ENCODE data around the gene HSPA1L.
"Not testable (repeated sequence)": the region's sequence is repeated elsewhere in the genome, so short reads cannot be mapped to it uniquely, and the experiment has no call there.

HSPA1L gene

GRCh38 chr6:31811645-31812044 lies 3.4 kb downstream of the HSPA1L start:
- no peak for TF ChIP-seq ISL1 (CRISPR knock-in tag; IDR thresholded peaks at IDR 0.05)
- TF ChIP-seq GLIS3 (CRISPR knock-in tag; IDR thresholded peaks at IDR 0.05), result no peak
- TF ChIP-seq ESRRG (CRISPR knock-in tag; IDR thresholded peaks at IDR 0.05), result no peak
- TF ChIP-seq ZFP30 (CRISPR knock-in tag; IDR thresholded peaks at IDR 0.05), result no peak
- TF ChIP-seq ZC3H10 (CRISPR knock-in tag; IDR thresholded peaks at IDR 0.05), result no peak
- TF ChIP-seq ARNTL (CRISPR knock-in tag; IDR thresholded peaks at IDR 0.05; ENCODE audit: borderline replicate concordance, low read depth), result no peak
- TF ChIP-seq SNAI2 (CRISPR knock-in tag; IDR thresholded peaks at IDR 0.05), result no peak
- TF ChIP-seq TOX (CRISPR knock-in tag; IDR thresholded peaks at IDR 0.05; ENCODE audit: borderline replicate concordance), result no peak
- TF ChIP-seq RARB (CRISPR knock-in tag; IDR thresholded peaks at IDR 0.05), result no peak
- no peak for TF ChIP-seq CSRNP3 (CRISPR knock-in tag; IDR thresholded peaks at IDR 0.05)
- no peak for TF ChIP-seq ZNF565 (CRISPR knock-in tag; conservative IDR thresholded peaks at IDR 0.05; ENCODE audit: low read depth)
- no peak for TF ChIP-seq ZFP3 (CRISPR knock-in tag; IDR thresholded peaks at IDR 0.05)
- TF ChIP-seq CSDC2 (CRISPR knock-in tag; IDR thresholded peaks at IDR 0.05), result no peak
- TF ChIP-seq ZNF70 (CRISPR knock-in tag; IDR thresholded peaks at IDR 0.05), result no peak
- no peak for ATAC-seq

DNA sequence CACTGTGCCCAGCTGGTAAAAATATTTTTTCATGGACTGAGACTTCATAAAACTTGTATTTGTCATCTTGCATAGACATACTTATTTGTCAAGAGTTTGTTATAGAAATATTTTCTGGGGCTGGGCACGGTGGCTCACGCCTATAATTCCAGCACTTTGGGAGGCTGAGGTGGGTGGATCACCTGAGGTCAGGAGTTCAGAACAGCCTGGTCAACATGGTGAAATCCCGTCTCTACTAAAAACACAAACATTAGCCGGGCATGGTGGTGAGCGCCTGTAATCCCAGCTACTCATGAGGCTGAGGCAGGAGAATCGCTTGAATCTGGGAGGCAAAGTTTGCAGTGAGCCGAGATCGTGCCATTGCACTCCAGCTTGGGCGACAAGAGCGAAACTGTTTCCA lies 6.5 kb downstream of the HSPA1L start:
- ATAC-seq, result not testable (repeated sequence)

- peak; percentile 99 for ATAC-seq
- no peak for TF ChIP-seq ZFP3 (CRISPR knock-in tag; IDR thresholded peaks at IDR 0.05)
- TF ChIP-seq POU6F1 (CRISPR knock-in tag; IDR thresholded peaks at IDR 0.05; ENCODE audit: borderline replicate concordance, low read depth), result no peak
- no peak for TF ChIP-seq TCF4 (CRISPR knock-in tag; IDR thresholded peaks at IDR 0.05; ENCODE audit: borderline replicate concordance)
- no peak for TF ChIP-seq ESRRG (CRISPR knock-in tag; IDR thresholded peaks at IDR 0.05)
- no peak for TF ChIP-seq SNAI2 (CRISPR knock-in tag; IDR thresholded peaks at IDR 0.05)
- no peak for TF ChIP-seq CSDC2 (CRISPR knock-in tag; IDR thresholded peaks at IDR 0.05)
- no peak for TF ChIP-seq OSR1 (CRISPR knock-in tag; IDR thresholded peaks at IDR 0.05)
- TF ChIP-seq BACH2 (CRISPR knock-in tag; IDR thresholded peaks at IDR 0.05; ENCODE audit: borderline replicate concordance), result no peak
- no peak for TF ChIP-seq ARNTL (CRISPR knock-in tag; IDR thresholded peaks at IDR 0.05; ENCODE audit: borderline replicate concordance, low read depth)
- no peak for TF ChIP-seq ZNF565 (CRISPR knock-in tag; conservative IDR thresholded peaks at IDR 0.05; ENCODE audit: low read depth)
- TF ChIP-seq TOX (CRISPR knock-in tag; IDR thresholded peaks at IDR 0.05; ENCODE audit: borderline replicate concordance), result no peak
- no peak for TF ChIP-seq ZFP30 (CRISPR knock-in tag; IDR thresholded peaks at IDR 0.05)
- no peak for TF ChIP-seq ZNF70 (CRISPR knock-in tag; IDR thresholded peaks at IDR 0.05)
- no peak for TF ChIP-seq RARB (CRISPR knock-in tag; IDR thresholded peaks at IDR 0.05)
- TF ChIP-seq CSRNP3 (CRISPR knock-in tag; IDR thresholded peaks at IDR 0.05), result no peak
- TF ChIP-seq ZC3H10 (CRISPR knock-in tag; IDR thresholded peaks at IDR 0.05), result no peak
- no peak for TF ChIP-seq PATZ1 (CRISPR knock-in tag; IDR thresholded peaks at IDR 0.05; ENCODE audit: borderline replicate concordance)
- no peak for TF ChIP-seq ZNF8 (CRISPR knock-in tag; IDR thresholded peaks at IDR 0.05)
- no peak for TF ChIP-seq ISL1 (CRISPR knock-in tag; IDR thresholded peaks at IDR 0.05)
Observed at GRCh38 chr6:31806470-31807272, 8.4 kb downstream of the HSPA1L start, which contains the start of gene LSM2. Gene LSM2, minus strand, starts transcription at chr6:31806966. Its CDS starts 209 bp downstream, at chr6:31806757.

GRCh38 chr6:31805939-31806469 lies 9.1 kb downstream of the HSPA1L start:
- ATAC-seq, result peak; percentile 46
- TF ChIP-seq ZNF70 (CRISPR knock-in tag; IDR thresholded peaks at IDR 0.05) (no peak), ZFP3 (CRISPR knock-in tag; IDR thresholded peaks at IDR 0.05) (no peak), TCF4 (CRISPR knock-in tag; IDR thresholded peaks at IDR 0.05; ENCODE audit: borderline replicate concordance) (no peak), ZNF565 (CRISPR knock-in tag; conservative IDR thresholded peaks at IDR 0.05; ENCODE audit: low read depth) (no peak), CSDC2 (CRISPR knock-in tag; IDR thresholded peaks at IDR 0.05) (no peak), OSR1 (CRISPR knock-in tag; IDR thresholded peaks at IDR 0.05) (no peak), CSRNP3 (CRISPR knock-in tag; IDR thresholded peaks at IDR 0.05) (no peak), ZFP30 (CRISPR knock-in tag; IDR thresholded peaks at IDR 0.05) (no peak), ZC3H10 (CRISPR knock-in tag; IDR thresholded peaks at IDR 0.05) (no peak), PATZ1 (CRISPR knock-in tag; IDR thresholded peaks at IDR 0.05; ENCODE audit: borderline replicate concordance) (no peak), POU6F1 (CRISPR knock-in tag; IDR thresholded peaks at IDR 0.05; ENCODE audit: borderline replicate concordance, low read depth) (no peak), ISL1 (CRISPR knock-in tag; IDR thresholded peaks at IDR 0.05) (no peak), BACH2 (CRISPR knock-in tag; IDR thresholded peaks at IDR 0.05; ENCODE audit: borderline replicate concordance) (no peak)
